H1 (cell line): ENCODE data around the gene RPAP3. TPM values are rescaled to one million over a fixed set of nuclear protein-coding genes. Genes with fewer than 3 reads are reported as not detected.

Experiments used
- CTCF ChIA-PET: fragments of 300-600 bp; sonication (Branson Sonifier 250); formaldehyde crosslinking; loops from one replicate; lab custom pipeline; 2021; ENCODE audit not compliant: partially characterized antibody; lab: Charles Lee
- POLR2A ChIA-PET: fragments of 300-600 bp; sonication (Branson Sonifier 250); formaldehyde crosslinking; loops from one replicate; lab custom pipeline; 2021; ENCODE audit warnings: inconsistent platforms; ENCODE audit not compliant: partially characterized antibody; lab: Charles Lee
- DNase-seq, 2 experiments: peaks; one replicate each; pipeline versions ENCODE4 v3.0.0 to v3.0.0-alpha.2; 2010 to 2022; ENCODE audit warnings: low spot score in 2 of 2, low read depth in 1 of 2, mixed read lengths in 1 of 2
- FAIRE-seq: peaks from 2 replicates; lab custom pipeline; 2011; peaks lifted over from hg19 to GRCh38; lab: Jason Lieb, UNC
- H2AFZ ChIP-seq: 2 replicates; pipeline ENCODE4 v1.8.1; 2012; ENCODE audit warnings: low read length, inconsistent platforms
- H2AK5ac ChIP-seq: 2 replicates; pipeline ENCODE4 v1.6.1; 2013; ENCODE audit warnings: low read depth, low read length
- H2BK120ac ChIP-seq: replicated peaks from 2 replicates; pipeline ENCODE3; 2013; ENCODE audit warnings: low read depth, low read length, inconsistent platforms
- H2BK12ac ChIP-seq: 2 replicates; pipeline ENCODE4 v1.6.1; 2013; ENCODE audit warnings: low read depth, low read length
- H2BK15ac ChIP-seq: 2 replicates; pipeline ENCODE4 v1.6.1; 2013; ENCODE audit warnings: low read length
- H2BK20ac ChIP-seq: 2 replicates; pipeline ENCODE4 v1.6.1; 2013; ENCODE audit warnings: low read length
- H2BK5ac ChIP-seq: 2 replicates; pipeline ENCODE4 v1.6.1; 2013; ENCODE audit warnings: low read depth, low read length
- H3K14ac ChIP-seq: 2 replicates; pipeline ENCODE4 v1.6.1; 2013; ENCODE audit warnings: inconsistent platforms; ENCODE audit not compliant: insufficient read length
- H3K18ac ChIP-seq: 2 replicates; pipeline ENCODE4 v1.6.1; 2013; ENCODE audit warnings: low read length; ENCODE audit errors: extremely low read depth
- H3K23ac ChIP-seq: 2 replicates; pipeline ENCODE4 v1.6.1; 2013; ENCODE audit warnings: inconsistent platforms; ENCODE audit not compliant: insufficient read length
- H3K23me2 ChIP-seq: 2 replicates; pipeline ENCODE4 v1.6.1; 2013; ENCODE audit warnings: low read depth, low read length
- H3K27ac ChIP-seq: 2 replicates; pipeline ENCODE4 v1.6.1; 2011; ENCODE audit warnings: low read depth, low read length, inconsistent platforms
- H3K27me3 ChIP-seq, 4 experiments: replicated peaks in 1 of 4; 1 replicate in 1 of 4; 2 replicates in 3 of 4; pipeline versions ENCODE4 v1.6.1 to v1.8.1; 2011 to 2013; ENCODE audit warnings: low read length in 3 of 4, mild to moderate bottlenecking in 3 of 4, inconsistent platforms in 2 of 4, mixed read lengths in 2 of 4, moderate library complexity in 1 of 4; ENCODE audit not compliant: control insufficient read depth in 3 of 4, insufficient read depth in 3 of 4; ENCODE audit errors: extremely low read depth in 1 of 4
- H3K36me3 ChIP-seq, 4 experiments: 2 replicates each; pipeline versions ENCODE4 v1.6.1 to v1.8.1; 2011 to 2013; ENCODE audit warnings: mild to moderate bottlenecking in 4 of 4, low read length in 3 of 4, moderate library complexity in 2 of 4, control low read depth in 1 of 4, inconsistent platforms in 1 of 4; ENCODE audit not compliant: insufficient read depth in 4 of 4, control insufficient read depth in 2 of 4
- H3K4ac ChIP-seq: replicated peaks from 2 replicates; pipeline ENCODE3; 2013; ENCODE audit warnings: low read length, low read depth, mixed read lengths, inconsistent platforms; ENCODE audit not compliant: insufficient read length
- H3K4me1 ChIP-seq, 4 experiments: replicated peaks in 1 of 4; 1 replicate in 1 of 4; 2 replicates in 3 of 4; pipeline versions ENCODE4 v1.6.1 to v1.8.1; 2011 to 2013; ENCODE audit warnings: low read length in 3 of 4, inconsistent platforms in 2 of 4, mixed read lengths in 1 of 4; ENCODE audit not compliant: insufficient read depth in 4 of 4, control insufficient read depth in 3 of 4
- H3K4me2 ChIP-seq, 2 experiments: 2 replicates each; pipeline versions ENCODE4 v1.6.1 to v1.8.1; 2011 to 2013; ENCODE audit warnings: low read depth in 2 of 2, low read length in 2 of 2, control low read depth in 1 of 2, inconsistent platforms in 1 of 2, mild to moderate bottlenecking in 1 of 2; ENCODE audit not compliant: insufficient read depth in 1 of 2
- H3K4me3 ChIP-seq, 4 experiments: fragments of 200-600, 300-600 bp in 1 of 4; sonication (generic), shearing (Covaris generic), sonication (Bioruptor Twin) in 1 of 4; 2 replicates each; pipeline versions ENCODE4 v1.5.1 to v1.8.1; 2011 to 2016; ENCODE audit warnings: low read length in 4 of 4, low read depth in 3 of 4, control low read depth in 2 of 4, inconsistent platforms in 2 of 4, mild to moderate bottlenecking in 2 of 4, mixed read lengths in 1 of 4, moderate library complexity in 1 of 4; ENCODE audit not compliant: insufficient read depth in 2 of 4; ENCODE audit errors: extremely low read depth in 1 of 4
- H3K56ac ChIP-seq: replicated peaks from 2 replicates; pipeline ENCODE3; 2013; ENCODE audit warnings: low read depth, mild to moderate bottlenecking, mixed read lengths, low read length, inconsistent platforms; ENCODE audit not compliant: insufficient read length
- H3K79me1 ChIP-seq: 2 replicates; pipeline ENCODE4 v1.6.1; 2013; ENCODE audit warnings: low read depth, low read length, control low read depth
- H3K79me2 ChIP-seq, 2 experiments: 2 replicates each; pipeline versions ENCODE4 v1.6.1 to v1.8.1; 2012 to 2013; ENCODE audit warnings: low read length in 2 of 2, mild to moderate bottlenecking in 2 of 2, inconsistent platforms in 1 of 2; ENCODE audit not compliant: insufficient read depth in 2 of 2, control insufficient read depth in 1 of 2
- H3K9ac ChIP-seq, 4 experiments: replicated peaks in 1 of 4; 1 replicate in 1 of 4; 2 replicates in 3 of 4; pipeline versions ENCODE4 v1.6.1 to v1.8.1; 2011 to 2013; ENCODE audit warnings: low read depth in 3 of 4, low read length in 3 of 4, control low read depth in 2 of 4, mild to moderate bottlenecking in 2 of 4, moderate library complexity in 2 of 4, inconsistent platforms in 1 of 4; ENCODE audit errors: extremely low read depth in 1 of 4
- H3K9me3 ChIP-seq, 2 experiments: 2 replicates each; pipeline versions ENCODE4 v1.6.1 to v1.8.1; 2012 to 2013; ENCODE audit warnings: mild to moderate bottlenecking in 2 of 2, moderate library complexity in 2 of 2, control low read depth in 1 of 2, inconsistent platforms in 1 of 2, low read depth in 1 of 2, low read length in 1 of 2, mixed read lengths in 1 of 2; ENCODE audit not compliant: insufficient read depth in 2 of 2
- H4K20me1 ChIP-seq, 2 experiments: replicated peaks in 1 of 2; 2 replicates each; pipeline versions ENCODE3 to v1.8.1; 2011 to 2013; ENCODE audit warnings: inconsistent platforms in 2 of 2, low read length in 2 of 2, mild to moderate bottlenecking in 1 of 2; ENCODE audit not compliant: insufficient read depth in 2 of 2, control insufficient read depth in 1 of 2
- H4K5ac ChIP-seq: 2 replicates; pipeline ENCODE4 v1.6.1; 2013; ENCODE audit warnings: low read length, low read depth, mixed read lengths, inconsistent platforms; ENCODE audit not compliant: insufficient read length
- H4K8ac ChIP-seq: 2 replicates; pipeline ENCODE4 v1.8.0; 2013; ENCODE audit warnings: mild to moderate bottlenecking, moderate library complexity, low read length, inconsistent platforms; ENCODE audit not compliant: insufficient read depth; ENCODE audit errors: extremely low read depth
- H4K91ac ChIP-seq: replicated peaks from 2 replicates; pipeline ENCODE3; 2013; ENCODE audit warnings: low read length, mixed read lengths, inconsistent platforms; ENCODE audit not compliant: insufficient read length
- CBX8 ChIP-seq: fragments of 300-800, 300-1000 bp; sonication (generic); IDR thresholded peaks from 2 replicates; pipeline ENCODE4 v1.7.1; 2016; ENCODE audit warnings: low read depth, low read length, borderline replicate concordance
- CHD2 ChIP-seq: IDR thresholded peaks from 2 replicates; pipeline ENCODE4 v1.6.1; 2012; ENCODE audit warnings: low read length, improper control_type of control experiment
- EGR1 ChIP-seq: IDR thresholded peaks from 2 replicates; pipeline ENCODE4 v1.6.1; 2011; ENCODE audit warnings: low read depth, low read length, borderline replicate concordance
- EP300 ChIP-seq, 2 experiments: IDR thresholded peaks; 1 replicate in 1 of 2; 2 replicates in 1 of 2; pipeline ENCODE4 v1.6.1; 2011 to 2012; ENCODE audit warnings: low read depth in 2 of 2, low read length in 2 of 2, mild to moderate bottlenecking in 2 of 2, borderline replicate concordance in 1 of 2, inconsistent platforms in 1 of 2, moderate library complexity in 1 of 2
- RAD21 ChIP-seq, 2 experiments: IDR thresholded peaks in 1 of 2; conservative IDR thresholded peaks in 1 of 2; 2 replicates each; pipeline ENCODE4 v1.6.1; 2011; ENCODE audit warnings: low read depth in 2 of 2, low read length in 2 of 2, improper control_type of control experiment in 1 of 2, inconsistent platforms in 1 of 2, mild to moderate bottlenecking in 1 of 2, moderate library complexity in 1 of 2
- RNF2 ChIP-seq: fragments of 200-900, 300-1000 bp; sonication (generic); IDR thresholded peaks from 2 replicates; pipeline ENCODE4 v1.7.1; 2016; ENCODE audit warnings: borderline replicate concordance, low read depth, mild to moderate bottlenecking, antibody characterized with exemption, low read length; ENCODE audit not compliant: poor library complexity, severe bottlenecking; ENCODE audit errors: missing control alignments
- SAP30 ChIP-seq: fragments of 300-600 bp; sonication (generic); IDR thresholded peaks from 2 replicates; pipeline ENCODE4 v1.7.1; 2012; ENCODE audit warnings: low read length, moderate library complexity, mild to moderate bottlenecking, inconsistent platforms; ENCODE audit not compliant: insufficient read depth, insufficient replicate concordance
- SIN3A ChIP-seq, 2 experiments: IDR thresholded peaks in 1 of 2; conservative IDR thresholded peaks in 1 of 2; 2 replicates each; pipeline ENCODE4 v1.6.1; 2011 to 2012; ENCODE audit warnings: low read length in 2 of 2, improper control_type of control experiment in 1 of 2, low read depth in 1 of 2, mild to moderate bottlenecking in 1 of 2
- SRF ChIP-seq: IDR thresholded peaks from 2 replicates; pipeline ENCODE4 v1.6.1; 2011; ENCODE audit warnings: mild to moderate bottlenecking, low read depth, low read length, moderate library complexity
- TAF1 ChIP-seq: IDR thresholded peaks from 2 replicates; pipeline ENCODE4 v1.6.1; 2011; ENCODE audit warnings: mild to moderate bottlenecking, low read depth, low read length
- WGBS, 2 experiments: shearing (Covaris generic) in 1 of 2; methylation state at CpG; one replicate each; pipeline versions ENCODE4 v1.1.6 to v1.1.7; 2013 to 2015; ENCODE audit warnings: low lambda C conversion rate in 2 of 2, mixed read lengths in 2 of 2, inconsistent platforms in 1 of 2, low coverage in 1 of 2, missing lambda C conversion rate in 1 of 2; ENCODE audit not compliant: insufficient replicate concordance in 2 of 2, insufficient coverage in 1 of 2, insufficient read length in 1 of 2; ENCODE audit errors: extremely low coverage in 1 of 2, missing lambda C conversion rate in 1 of 2; 5-methylcytosine and 5-hydroxymethylcytosine counted together
- polyA plus RNA-seq, 7 experiments: library from polyadenylated mRNA; depleted of rRNA in 3 of 7; stranded (reverse) in 5 of 7; unstranded in 2 of 7; fragments of >200 nt in 5 of 7; fragments of 200-250 nt in 2 of 7; gene quantifications; 1 replicate in 5 of 7; 2 replicates in 1 of 7; 4 replicates in 1 of 7; pipeline versions ENCODE4 v1.2.1 to v1.2.3, GENCODE V29; 2011 to 2013; ENCODE audit warnings: missing spikeins in 2 of 7, mixed read lengths in 2 of 7
- total RNA-seq: library from RNA; stranded (reverse); fragmentation: NEBNext Ultra II Directional; extraction: Animal tissue kit (Norgen Biotek cat#: 25700); gene quantifications from 2 replicates; pipeline ENCODE4 v1.2.1, GENCODE V29; 2021
- TF ChIP-seq, protein P1 (sequence below): IDR thresholded peaks from 2 replicates; pipeline ENCODE4 v1.6.1; 2011; ENCODE audit warnings: low read length, improper control_type of control experiment

The RPAP3 gene
- total and polyA plus RNA-seq, 2 of the 8 experiments (the other 6 are each of a cell fraction or from before 2014, with no cell fraction given): 6.4 to 60.5 TPM

- Histone ChIP-seq H3K23ac (no peak overlapping the region), H3K4me1 (peaks cover 6 to 13% (median 7%) of the 10 kb centered on the region in 4 experiments), H2AFZ (no peak overlapping the region), H3K79me1 (no peaks in the 10 kb centered on the region), H3K4me3 (no peak overlapping the region), H3K18ac (no peak overlapping the region), H2BK15ac (no peak overlapping the region), H2BK120ac (no peak overlapping the region), H2BK5ac (no peak overlapping the region; the same call in 1 of the 2 replicates), H3K27ac (no peak overlapping the region), H4K8ac (no peak overlapping the region), H3K36me3 (no peaks in the 10 kb centered on the region), H3K79me2 (no peaks in the 10 kb centered on the region), H3K9me3 (no peaks in the 10 kb centered on the region), H3K9ac (no peak overlapping the region), H2AK5ac (no peak overlapping the region; the same call in 1 of the 2 replicates), H4K20me1 (no peaks in the 10 kb centered on the region), H3K4ac (no peak overlapping the region), H3K56ac (no peak overlapping the region), H3K4me2 (no peak overlapping the region), H2BK20ac (no peak overlapping the region), H2BK12ac (no peak overlapping the region), H4K5ac (no peak overlapping the region), H3K27me3 (no peaks in the 10 kb centered on the region), H4K91ac (peak overlapping the region; percentile 75), H3K14ac (no peak overlapping the region), H3K23me2 (no peaks in the 10 kb centered on the region)
- FAIRE-seq (no peak), DNase-seq (no peak)
- POLR2A ChIA-PET: interaction anchor here (0.6 to 1.7 kb wide), 8 partner anchors 9 to 85 kb away, joined by 3 to 6 read pairs (median 4); partner anchors contain the start of gene SLC48A1
- 87% methylated on average over 4 of the region's 4 CpGs; no CpG with 5 or more reads in 1 of the 2 experiments for WGBS, 2 experiments
- CTCF ChIA-PET: interaction anchor here (0.7 to 64.6 kb wide), 9 partner anchors 17 to 86 kb away, joined by 3 to 2442 read pairs (median 3); partner anchors contain the start of genes ENDOU and SLC48A1
- TF ChIP-seq, protein P1, sequence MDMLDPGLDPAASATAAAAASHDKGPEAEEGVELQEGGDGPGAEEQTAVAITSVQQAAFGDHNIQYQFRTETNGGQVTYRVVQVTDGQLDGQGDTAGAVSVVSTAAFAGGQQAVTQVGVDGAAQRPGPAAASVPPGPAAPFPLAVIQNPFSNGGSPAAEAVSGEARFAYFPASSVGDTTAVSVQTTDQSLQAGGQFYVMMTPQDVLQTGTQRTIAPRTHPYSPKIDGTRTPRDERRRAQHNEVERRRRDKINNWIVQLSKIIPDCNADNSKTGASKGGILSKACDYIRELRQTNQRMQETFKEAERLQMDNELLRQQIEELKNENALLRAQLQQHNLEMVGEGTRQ: no peak
- TF ChIP-seq SIN3A (conservative IDR thresholded peaks at IDR 0.05 in 1 of 2, IDR thresholded peaks at IDR 0.05 in 1 of 2; ENCODE audit: low read depth in 1 of 2, low read length in 2 of 2): no peak
- TF ChIP-seq RAD21 (IDR thresholded peaks at IDR 0.05 in 1 of 2, conservative IDR thresholded peaks at IDR 0.05 in 1 of 2; ENCODE audit: low read depth in 2 of 2, low read length in 2 of 2): no peak
- no peak for TF ChIP-seq SAP30
- TF ChIP-seq EGR1: no peak
- TF ChIP-seq EP300 (IDR thresholded peaks at IDR 0.05; ENCODE audit: borderline replicate concordance in 1 of 2, low read depth in 2 of 2, low read length in 2 of 2): no peak
- no peak for TF ChIP-seq CBX8
- TF ChIP-seq TAF1: no peak
- no peak for TF ChIP-seq CHD2
- no peak for TF ChIP-seq SRF
- no peak for TF ChIP-seq RNF2
Observed at GRCh38 chr12:47752121-47752520, 46.3 kb upstream of the RPAP3 start.
